Peyer's patch (tissue), 4 donors: ENCODE results near the gene SNRNP27. TPM values are rescaled to one million over a fixed set of nuclear protein-coding genes. Genes with fewer than 3 reads are reported as not detected.
"Not testable (repeated sequence)": the region's sequence is repeated elsewhere in the genome, so short reads cannot be mapped to it uniquely, and the experiment has no call there.

Experiments
- DNase-seq, 3 donors: peaks; one replicate each; pipeline ENCODE4 v3.0.0-alpha.2; 2017 to 2019
- H3K27ac ChIP-seq, 4 donors: fragments of 200-600 bp; sonication (generic); one replicate each; pipeline ENCODE4 v1.5.1; 2016 to 2019
- H3K27me3 ChIP-seq, 2 donors: fragments of 200-600 bp; sonication (generic); one replicate each; pipeline ENCODE4 v1.5.1; 2019
- H3K36me3 ChIP-seq, 3 donors: fragments of 200-600 bp; sonication (generic); one replicate each; pipeline ENCODE4 v1.5.1; 2016 to 2019
- H3K4me1 ChIP-seq, 4 donors: fragments of 200-600 bp; sonication (generic); one replicate each; pipeline ENCODE4 v1.5.1; 2016 to 2019
- H3K4me3 ChIP-seq, 4 donors: fragments of 200-600 bp; sonication (generic); 1 replicate in 3 of 4; 2 replicates in 1 of 4; pipeline ENCODE4 v1.5.1; 2016 to 2019; ENCODE audit warnings: mild to moderate bottlenecking in 1 of 4
- H3K9me3 ChIP-seq, 4 donors: fragments of 200-600 bp; sonication (generic); one replicate each; pipeline ENCODE4 v1.5.1; 2016 to 2019; ENCODE audit warnings: mild to moderate bottlenecking in 1 of 4
- CTCF ChIP-seq, 6 experiments: fragments of 450-650 bp in 4 of 6; fragments of 200-600 bp in 2 of 6; sonication (generic) in 1 of 6; IDR thresholded peaks; one replicate each; pipeline ENCODE4 v1.5.1; 2017 to 2019; ENCODE audit warnings: antibody characterized with exemption in 6 of 6, mild to moderate bottlenecking in 3 of 6, moderate library complexity in 1 of 6
- POLR2A ChIP-seq, 2 donors: fragments of 450-650 bp; IDR thresholded peaks; one replicate each; pipeline ENCODE4 v1.5.1; 2017; ENCODE audit warnings: antibody characterized with exemption in 2 of 2, mild to moderate bottlenecking in 2 of 2, moderate library complexity in 2 of 2
- total RNA-seq, 4 donors: library from RNA; depleted of rRNA; stranded (reverse); fragments of >200 nt; gene quantifications; one replicate each; pipeline ENCODE4 v1.1.0, GENCODE V29; 2016

The SNRNP27 gene
- total RNA-seq, 4 donors from 2014 or later, result 35.4 to 99.0 (median 53.7) TPM

DNA sequence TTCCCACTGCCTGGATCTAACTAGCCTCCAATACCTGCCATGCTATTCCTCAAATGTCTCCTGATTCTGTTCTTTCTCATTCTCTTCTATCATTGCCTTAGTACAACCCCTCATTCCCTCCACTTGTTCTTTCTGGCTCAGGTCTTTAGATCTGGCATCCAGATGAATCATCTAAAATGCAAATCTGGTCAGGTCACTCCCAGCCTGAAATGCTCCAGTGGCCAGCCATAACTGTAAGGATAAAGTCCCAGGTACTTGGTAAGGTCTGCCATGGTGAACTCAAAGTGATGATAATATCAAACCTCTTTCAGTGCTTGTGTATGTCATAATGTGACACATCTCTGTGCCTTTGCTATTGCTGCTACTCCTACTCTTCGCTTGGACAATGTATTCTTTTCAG lies 2.9 kb upstream of the SNRNP27 start:
- DNase-seq, result no peak
- Histone ChIP-seq H3K4me3 (no peak overlapping the region), H3K27me3 (no peaks in the 10 kb centered on the region), H3K36me3 (peaks cover 0 to 3% (median 0%) of the 10 kb centered on the region in 3 donors), H3K9me3 (no peaks in the 10 kb centered on the region), H3K27ac (no peak overlapping the region), H3K4me1 (peaks cover 0 to 13% (median 7%) of the 10 kb centered on the region in 4 donors)
- no peak for TF ChIP-seq POLR2A (IDR thresholded peaks at IDR 0.05)
- no peak for TF ChIP-seq CTCF (IDR thresholded peaks at IDR 0.05)

GRCh38 chr2:69892838-69893424 lies 825 bp upstream of the SNRNP27 start:
- peaks cover 0 to 24% (median 0%) of the 10 kb centered on the region in 3 donors for H3K36me3 ChIP-seq
- not testable (repeated sequence) for H3K9me3 ChIP-seq, H3K27ac ChIP-seq, H3K4me3 ChIP-seq, DNase-seq, H3K27me3 ChIP-seq
- peaks cover 0 to 13% (median 7%) of the 10 kb centered on the region in 4 donors for H3K4me1 ChIP-seq

DNA sequence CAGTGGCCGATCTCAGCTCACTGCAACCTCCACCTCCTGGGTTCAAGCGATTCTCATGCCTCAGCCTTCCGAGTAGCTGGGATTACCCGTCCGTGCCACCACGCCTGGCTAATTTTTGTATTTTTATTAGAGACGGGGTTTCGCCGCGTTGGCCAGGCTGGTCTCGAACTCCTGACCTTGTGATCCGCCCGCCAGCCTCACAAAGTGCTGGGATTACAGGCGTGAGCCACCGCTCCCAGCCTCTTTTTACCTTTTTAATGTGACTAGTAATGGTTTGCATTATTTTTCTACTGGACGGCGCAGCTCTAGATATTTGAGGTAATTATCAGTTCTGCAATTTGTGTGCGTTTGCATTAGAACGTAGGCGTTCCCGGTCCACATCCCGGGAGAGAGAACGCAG lies 981 bp downstream of the SNRNP27 start:
- H3K4me1 ChIP-seq, result peaks cover 0 to 13% (median 7%) of the 10 kb centered on the region in 4 donors
- H3K27me3 ChIP-seq, DNase-seq, H3K9me3 ChIP-seq: not testable (repeated sequence)
- peaks cover 0 to 42% (median 0%) of the 10 kb centered on the region in 3 donors for H3K36me3 ChIP-seq
- H3K27ac ChIP-seq, result peak overlapping the region in 3 of 4 donors; percentile 38 to 81 (median 78)
- peak overlapping the region; percentile 65 to 91 (median 75) for H3K4me3 ChIP-seq

- Histone ChIP-seq H3K9me3 (no peaks in the 10 kb centered on the region), H3K27ac (peak overlapping the region; percentile 1 to 77 (median 3)), H3K4me1 (peaks cover 0 to 5% (median 0%) of the 10 kb centered on the region in 4 donors), H3K4me3 (peak overlapping the region in 2 of 4 donors; percentile 9 to 28), H3K27me3 (no peaks in the 10 kb centered on the region), H3K36me3 (peaks cover 0 to 75% (median 0%) of the 10 kb centered on the region in 3 donors)
- TF ChIP-seq CTCF (IDR thresholded peaks at IDR 0.05) (no peak), POLR2A (IDR thresholded peaks at IDR 0.05) (no peak)
- DNase-seq, result peak in 2 of 3 donors; percentile 65 to 72
Measured at GRCh38 chr2:69902213-69902922, 8.6 kb downstream of the SNRNP27 start.

DNA sequence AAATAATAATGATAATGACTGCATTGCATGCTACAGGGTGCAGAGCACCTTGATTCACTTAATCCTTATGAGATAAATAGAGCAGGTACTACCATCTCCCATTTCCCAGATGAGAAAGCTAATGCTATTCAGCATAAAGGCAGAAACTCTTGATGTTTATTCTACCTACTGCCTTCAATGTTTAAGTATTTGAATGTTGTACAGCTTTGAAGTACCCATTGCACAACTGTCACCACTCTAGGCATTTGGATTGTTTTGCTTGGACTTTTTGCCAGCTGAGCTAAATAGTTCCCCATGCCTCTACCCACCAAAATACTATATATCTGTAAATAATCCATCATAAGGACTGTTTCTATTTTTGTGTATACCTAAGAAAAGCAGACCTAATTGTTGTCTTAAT lies 13.5 kb downstream of the SNRNP27 start:
- no peak for DNase-seq
- no peaks in the 10 kb centered on the region for H3K4me1 ChIP-seq
- no peaks in the 10 kb centered on the region for H3K27me3 ChIP-seq
- no peaks in the 10 kb centered on the region for H3K9me3 ChIP-seq
- peaks cover 0 to 67% (median 0%) of the 10 kb centered on the region in 3 donors for H3K36me3 ChIP-seq
- TF ChIP-seq POLR2A (IDR thresholded peaks at IDR 0.05), result no peak
- no peak overlapping the region for H3K27ac ChIP-seq
- H3K4me3 ChIP-seq, result no peak overlapping the region

DNA sequence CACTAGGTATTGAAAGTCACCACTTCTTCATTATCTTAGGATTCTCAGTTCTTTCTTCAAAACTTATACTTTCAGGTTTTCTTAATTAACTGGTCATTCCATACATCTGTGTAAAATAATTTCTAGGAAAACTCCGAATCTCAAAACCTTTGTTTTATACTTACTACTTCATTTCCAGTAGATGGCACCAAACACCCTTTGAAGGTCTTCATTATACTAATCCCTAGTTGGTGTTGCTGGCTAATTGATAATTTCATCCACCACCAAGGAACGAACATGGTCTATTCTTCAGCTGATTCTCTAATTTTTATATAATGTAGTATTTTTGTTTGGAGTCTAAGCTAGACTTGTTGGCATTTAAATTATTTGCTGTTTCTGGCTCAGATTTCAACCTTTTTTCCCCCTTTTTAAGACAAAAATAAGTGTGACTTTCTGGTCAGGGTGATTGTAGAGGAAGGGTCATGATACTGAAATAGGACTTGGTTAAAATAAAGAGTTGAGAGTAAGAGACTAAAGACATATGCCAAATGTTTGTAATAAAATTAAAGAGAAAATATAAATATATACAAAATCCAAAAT lies 18.3 kb downstream of the SNRNP27 start:
- no peak overlapping the region for H3K27ac ChIP-seq
- H3K36me3 ChIP-seq, result peaks cover 0 to 40% (median 0%) of the 10 kb centered on the region in 3 donors
- no peaks in the 10 kb centered on the region for H3K27me3 ChIP-seq
- H3K9me3 ChIP-seq, result no peaks in the 10 kb centered on the region
- DNase-seq, result no peak
- TF ChIP-seq CTCF (IDR thresholded peaks at IDR 0.05) (peak; percentile 16 to 89 (median 78)), POLR2A (IDR thresholded peaks at IDR 0.05) (no peak)
- peaks cover 0 to 12% (median 8%) of the 10 kb centered on the region in 4 donors for H3K4me1 ChIP-seq
- H3K4me3 ChIP-seq, result no peak overlapping the region
